Measurements from ENCODE around the gene PMEL.
A peak's percentile ranks its signal among the peaks of the same experiment; 100 is the strongest.
"Not testable (repeated sequence)": the region's sequence is repeated elsewhere in the genome, so short reads cannot be mapped to it uniquely, and the experiment has no call there.

The PMEL gene

GRCh38 chr12:55925870-55926737 is 39.7 kb downstream of the PMEL start:
- Histone ChIP-seq H3K9me3 (replicated peaks; ENCODE audit: insufficient read depth, low read length) (no peaks in the 10 kb centered on the region), H3K27ac (ENCODE audit: low read length) (peak overlapping the region; percentile 86; the same call in 1 of the 2 replicates), H3K36me3 (replicated peaks; ENCODE audit: insufficient read depth, low read length) (peaks cover 3% of the 10 kb centered on the region; the same call in 1 of the 2 replicates), H3K9ac (ENCODE audit: low read length) (peak overlapping the region; percentile 87), H4K20me1 (ENCODE audit: insufficient read depth, low read length) (no peaks in the 10 kb centered on the region; the same call in 1 of the 2 replicates), H2AFZ (ENCODE audit: low read length) (peak overlapping the region; percentile 88), H3K79me2 (ENCODE audit: low read length) (peaks cover 60% of the 10 kb centered on the region), H3K4me2 (ENCODE audit: low read depth, low read length) (peak overlapping the region; percentile 94), H3F3A (ENCODE audit: insufficient read depth, low read length) (peaks cover 39% of the 10 kb centered on the region), H3K4me3 (ENCODE audit: low read length) (peak overlapping the region; percentile 94), H3K9me2 (replicated peaks; ENCODE audit: insufficient read depth, low read length) (no peaks in the 10 kb centered on the region), H3K4me1 (ENCODE audit: low read length) (peaks cover 28% of the 10 kb centered on the region), H3K27me3 (replicated peaks; ENCODE audit: insufficient read depth, low read length) (no peaks in the 10 kb centered on the region)
- DNase-seq, result no peak
- TF ChIP-seq CTCF (IDR thresholded peaks at IDR 0.05; ENCODE audit: low read length), result no peak
- TF ChIP-seq EZH2 (optimal IDR thresholded peaks at IDR 0.05; ENCODE audit: low read depth, low read length), result no peak
- TF ChIP-seq EZH2phosphoT487 (IDR thresholded peaks at IDR 0.05; ENCODE audit: low read length), result no peak

DNA sequence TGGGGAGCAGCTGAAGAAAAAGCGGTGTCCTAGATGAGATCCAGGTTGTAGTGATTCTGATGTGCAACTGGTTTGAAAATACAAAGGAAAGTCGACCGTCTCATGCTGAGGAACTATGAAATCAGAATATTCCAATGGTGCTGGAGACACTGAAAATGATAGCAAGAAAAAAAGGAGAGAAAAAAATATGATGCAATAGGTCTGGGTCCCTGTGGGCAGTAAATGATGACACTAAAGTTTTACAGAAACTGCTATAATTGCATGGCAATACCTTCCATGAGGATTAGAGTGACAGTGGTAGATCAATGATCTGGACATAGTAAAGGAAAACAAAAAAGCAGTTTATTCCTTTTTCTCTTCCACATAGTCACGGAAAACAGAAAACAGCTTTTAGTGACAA is 40.5 kb downstream of the PMEL start:
- peaks cover 3% of the 10 kb centered on the region; the same call in 1 of the 2 replicates for H3K36me3 ChIP-seq (replicated peaks; ENCODE audit: insufficient read depth, low read length)
- TF ChIP-seq EZH2 (optimal IDR thresholded peaks at IDR 0.05; ENCODE audit: low read depth, low read length), result no peak
- H3F3A ChIP-seq (ENCODE audit: insufficient read depth, low read length), result peaks cover 39% of the 10 kb centered on the region
- H3K4me1 ChIP-seq (ENCODE audit: low read length), result peaks cover 22% of the 10 kb centered on the region
- H3K27me3 ChIP-seq (replicated peaks; ENCODE audit: insufficient read depth, low read length), result no peaks in the 10 kb centered on the region
- H3K9ac ChIP-seq (ENCODE audit: low read length), result no peak overlapping the region
- no peak overlapping the region for H3K27ac ChIP-seq (ENCODE audit: low read length)
- no peak for DNase-seq
- peak overlapping the region; percentile 94 for H3K4me2 ChIP-seq (ENCODE audit: low read depth, low read length)
- no peaks in the 10 kb centered on the region for H3K9me2 ChIP-seq (replicated peaks; ENCODE audit: insufficient read depth, low read length)
- H2AFZ ChIP-seq (ENCODE audit: low read length), result no peak overlapping the region
- peaks cover 67% of the 10 kb centered on the region for H3K79me2 ChIP-seq (ENCODE audit: low read length)
- H4K20me1 ChIP-seq (ENCODE audit: insufficient read depth, low read length), result no peaks in the 10 kb centered on the region; the same call in 1 of the 2 replicates
- no peak overlapping the region for H3K4me3 ChIP-seq (ENCODE audit: low read length)
- no peaks in the 10 kb centered on the region for H3K9me3 ChIP-seq (replicated peaks; ENCODE audit: insufficient read depth, low read length)

DNA sequence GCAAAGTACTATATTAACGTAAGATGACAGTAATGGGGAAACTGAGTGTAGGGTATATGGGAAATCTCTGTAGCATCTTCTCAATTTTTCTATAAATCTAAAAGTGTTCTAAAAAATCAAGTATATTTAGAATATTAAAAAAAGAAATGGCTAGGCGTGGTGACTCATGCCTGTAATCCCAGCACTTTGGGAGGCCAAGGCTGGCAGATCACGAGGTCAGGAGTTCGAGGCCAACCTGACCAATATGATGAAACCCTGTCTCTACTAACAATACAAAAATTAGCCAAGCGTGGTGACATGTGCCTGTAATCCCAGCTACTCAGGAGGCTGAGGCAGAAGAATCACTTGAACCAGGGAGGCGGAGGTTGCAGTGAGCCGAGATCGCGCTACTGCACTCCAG is 42.2 kb downstream of the PMEL start:
- DNase-seq; H3K27ac ChIP-seq (ENCODE audit: low read length); H3K4me1 ChIP-seq (ENCODE audit: low read length); H3K4me3 ChIP-seq (ENCODE audit: low read length); H3K9me3 ChIP-seq (replicated peaks; ENCODE audit: insufficient read depth, low read length); H3K9ac ChIP-seq (ENCODE audit: low read length); H3K4me2 ChIP-seq (ENCODE audit: low read depth, low read length); H3K27me3 ChIP-seq (replicated peaks; ENCODE audit: insufficient read depth, low read length); H2AFZ ChIP-seq (ENCODE audit: low read length); H3K9me2 ChIP-seq (replicated peaks; ENCODE audit: insufficient read depth, low read length); H4K20me1 ChIP-seq (ENCODE audit: insufficient read depth, low read length); H3K36me3 ChIP-seq (replicated peaks; ENCODE audit: insufficient read depth, low read length): not testable (repeated sequence)
- Histone ChIP-seq H3F3A (ENCODE audit: insufficient read depth, low read length) (peaks cover 24% of the 10 kb centered on the region), H3K79me2 (ENCODE audit: low read length) (peaks cover 84% of the 10 kb centered on the region)

GRCh38 chr12:55922126-55922525 is 43.7 kb downstream of the PMEL start:
- Histone ChIP-seq H3K9me3 (replicated peaks; ENCODE audit: insufficient read depth, low read length) (no peaks in the 10 kb centered on the region), H3K4me1 (ENCODE audit: low read length) (peaks cover 9% of the 10 kb centered on the region), H3K27me3 (replicated peaks; ENCODE audit: insufficient read depth, low read length) (no peaks in the 10 kb centered on the region), H3K9ac (ENCODE audit: low read length) (no peak overlapping the region), H3K4me3 (ENCODE audit: low read length) (no peak overlapping the region), H3K79me2 (ENCODE audit: low read length) (peaks cover 90% of the 10 kb centered on the region), H2AFZ (ENCODE audit: low read length) (no peak overlapping the region), H3K36me3 (replicated peaks; ENCODE audit: insufficient read depth, low read length) (peaks cover 3% of the 10 kb centered on the region; the same call in 1 of the 2 replicates), H3F3A (ENCODE audit: insufficient read depth, low read length) (peaks cover 11% of the 10 kb centered on the region), H4K20me1 (ENCODE audit: insufficient read depth, low read length) (no peaks in the 10 kb centered on the region; the same call in 1 of the 2 replicates), H3K27ac (ENCODE audit: low read length) (no peak overlapping the region), H3K9me2 (replicated peaks; ENCODE audit: insufficient read depth, low read length) (no peaks in the 10 kb centered on the region), H3K4me2 (ENCODE audit: low read depth, low read length) (no peak overlapping the region)
- no peak for DNase-seq
- TF ChIP-seq EZH2 (optimal IDR thresholded peaks at IDR 0.05; ENCODE audit: low read depth, low read length), result no peak
- no peak for TF ChIP-seq EZH2phosphoT487 (IDR thresholded peaks at IDR 0.05; ENCODE audit: low read length)

- H3K4me2 ChIP-seq (ENCODE audit: low read depth, low read length); H3F3A ChIP-seq (ENCODE audit: insufficient read depth, low read length); H3K9ac ChIP-seq (ENCODE audit: low read length); H3K4me1 ChIP-seq (ENCODE audit: low read length); H3K27me3 ChIP-seq (replicated peaks; ENCODE audit: insufficient read depth, low read length); H3K4me3 ChIP-seq (ENCODE audit: low read length); H4K20me1 ChIP-seq (ENCODE audit: insufficient read depth, low read length); H3K36me3 ChIP-seq (replicated peaks; ENCODE audit: insufficient read depth, low read length); DNase-seq; H3K9me3 ChIP-seq (replicated peaks; ENCODE audit: insufficient read depth, low read length); H3K9me2 ChIP-seq (replicated peaks; ENCODE audit: insufficient read depth, low read length); H2AFZ ChIP-seq (ENCODE audit: low read length); H3K27ac ChIP-seq (ENCODE audit: low read length): not testable (repeated sequence)
- peaks cover 79% of the 10 kb centered on the region for H3K79me2 ChIP-seq (ENCODE audit: low read length)
Observed at GRCh38 chr12:55919032-55919431, 46.8 kb downstream of the PMEL start.
